Measurements from ENCODE around the gene BFAR.

- TF ChIP-seq POLR2AphosphoS5 (IDR thresholded peaks at IDR 0.05; ENCODE audit: low read depth, low read length) (no peak), POLR2A (IDR thresholded peaks at IDR 0.05; ENCODE audit: low read depth, low read length) (no peak), SPI1 (IDR thresholded peaks at IDR 0.05; ENCODE audit: low read depth, low read length) (no peak), TAF1 (IDR thresholded peaks at IDR 0.05; ENCODE audit: low read depth, low read length) (no peak), POU2F2 (IDR thresholded peaks at IDR 0.05; ENCODE audit: low read depth, low read length) (no peak)
Measured at GRCh38 chr16:14618566-14618965, 14.2 kb upstream of the BFAR start.
